Stomach smooth muscle (tissue), 2 donors: ENCODE measurements around the gene PAPOLA.
"Not testable (repeated sequence)": the region's sequence is repeated elsewhere in the genome, so short reads cannot be mapped to it uniquely, and the experiment has no call there.

ENCODE experiments used
- H3K27ac ChIP-seq: one replicate; pipeline ENCODE4 v1.7.0; 2013; ENCODE audit warnings: mild to moderate bottlenecking, low read length, inconsistent platforms
- H3K27me3 ChIP-seq, 2 donors: one replicate each; pipeline ENCODE4 v1.7.0; 2013; ENCODE audit warnings: low read length in 2 of 2; ENCODE audit not compliant: insufficient read depth in 2 of 2, control insufficient read depth in 1 of 2
- H3K36me3 ChIP-seq, 2 donors: one replicate each; pipeline ENCODE4 v1.7.0; 2013; ENCODE audit warnings: low read length in 2 of 2; ENCODE audit not compliant: control insufficient read depth in 2 of 2, insufficient read depth in 2 of 2
- H3K4me1 ChIP-seq: one replicate; pipeline ENCODE4 v1.7.0; 2013; ENCODE audit warnings: low read length; ENCODE audit not compliant: control insufficient read depth, insufficient read depth
- H3K4me3 ChIP-seq, 2 donors: one replicate each; pipeline ENCODE4 v1.7.0; 2013; ENCODE audit warnings: low read length in 2 of 2
- H3K9ac ChIP-seq, 2 donors: one replicate each; pipeline ENCODE4 v1.7.0; 2013; ENCODE audit warnings: low read length in 2 of 2, mild to moderate bottlenecking in 1 of 2
- H3K9me3 ChIP-seq, 2 donors: one replicate each; pipeline ENCODE4 v1.7.0; 2013; ENCODE audit warnings: low read length in 2 of 2; ENCODE audit not compliant: control insufficient read depth in 2 of 2
- donor health status: healthy.
- donor health status: Pancreatic carcinoma.

The PAPOLA gene

DNA sequence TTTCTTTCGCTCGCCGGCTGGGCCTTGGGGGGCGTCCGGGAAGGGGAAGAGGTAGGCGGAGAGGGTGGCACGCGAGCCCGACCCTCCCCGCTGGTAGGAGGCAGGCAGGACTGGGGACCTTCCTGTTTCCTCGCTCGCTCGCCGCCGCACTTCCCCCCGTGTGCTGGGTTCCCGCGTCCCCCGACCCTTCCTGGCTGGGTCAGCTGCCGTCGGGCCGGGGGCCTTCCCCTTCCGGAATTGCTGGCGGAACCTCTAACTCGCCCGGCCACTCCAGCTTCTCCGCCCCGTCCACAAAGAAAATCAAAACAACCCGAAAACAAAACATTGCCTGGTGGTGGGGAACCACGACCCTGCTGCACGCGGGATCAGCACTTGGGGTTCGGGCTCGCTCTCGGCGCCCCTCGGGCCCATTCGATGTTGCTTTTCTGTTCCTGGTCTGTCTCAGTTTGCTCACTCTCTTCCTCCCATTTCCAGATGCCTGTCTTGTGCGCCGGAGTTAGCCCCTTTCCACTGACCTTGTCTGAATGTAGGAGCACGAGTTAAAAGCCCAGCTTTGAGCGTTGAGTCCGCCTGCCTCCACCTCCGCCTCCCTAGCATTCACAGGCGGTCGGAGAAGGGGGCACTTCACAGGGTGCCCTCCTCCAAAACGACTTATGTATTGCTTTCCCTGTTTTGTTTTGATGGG lies 581 bp downstream of the PAPOLA start:
- peak overlapping the region; percentile 92 to 96 for H3K4me3 ChIP-seq
- peaks cover 10% of the 10 kb centered on the region for H3K4me1 ChIP-seq
- no peaks in the 10 kb centered on the region for H3K27me3 ChIP-seq
- no peaks in the 10 kb centered on the region for H3K9me3 ChIP-seq
- peak overlapping the region; percentile 92 to 93 for H3K9ac ChIP-seq
- H3K36me3 ChIP-seq = no peaks in the 10 kb centered on the region
- peak overlapping the region; percentile 91 for H3K27ac ChIP-seq

GRCh38 chr14:96503306-96503679 lies 1.1 kb downstream of the PAPOLA start:
- Histone ChIP-seq H3K4me1 (peaks cover 10% of the 10 kb centered on the region), H3K27ac (peak overlapping the region; percentile 91), H3K36me3 (no peaks in the 10 kb centered on the region), H3K4me3 (peak overlapping the region; percentile 92 to 96), H3K9ac (peak overlapping the region; percentile 92 to 93), H3K27me3 (no peaks in the 10 kb centered on the region), H3K9me3 (no peaks in the 10 kb centered on the region)

GRCh38 chr14:96504353-96504752 lies 2.2 kb downstream of the PAPOLA start:
- H3K36me3 ChIP-seq, H3K9me3 ChIP-seq, H3K27me3 ChIP-seq, H3K9ac ChIP-seq, H3K27ac ChIP-seq, H3K4me1 ChIP-seq: not testable (repeated sequence)
- peak overlapping the region in 1 of 2 donors; percentile 96 for H3K4me3 ChIP-seq

- no peak overlapping the region for H3K27ac ChIP-seq
- H3K9me3 ChIP-seq = no peaks in the 10 kb centered on the region
- H3K4me1 ChIP-seq = peaks cover 7% of the 10 kb centered on the region
- no peaks in the 10 kb centered on the region for H3K36me3 ChIP-seq
- no peaks in the 10 kb centered on the region for H3K27me3 ChIP-seq
- H3K4me3 ChIP-seq = no peak overlapping the region
- H3K9ac ChIP-seq = no peak overlapping the region
These were observed 5.5 kb downstream of the PAPOLA start for GRCh38 chr14:96507723-96508122.

GRCh38 chr14:96508900-96509299 lies 6.7 kb downstream of the PAPOLA start:
- no peak overlapping the region for H3K9ac ChIP-seq
- no peaks in the 10 kb centered on the region for H3K27me3 ChIP-seq
- no peak overlapping the region for H3K4me3 ChIP-seq
- no peaks in the 10 kb centered on the region for H3K36me3 ChIP-seq
- no peaks in the 10 kb centered on the region for H3K9me3 ChIP-seq
- no peak overlapping the region for H3K27ac ChIP-seq
- peaks cover 7% of the 10 kb centered on the region for H3K4me1 ChIP-seq

DNA sequence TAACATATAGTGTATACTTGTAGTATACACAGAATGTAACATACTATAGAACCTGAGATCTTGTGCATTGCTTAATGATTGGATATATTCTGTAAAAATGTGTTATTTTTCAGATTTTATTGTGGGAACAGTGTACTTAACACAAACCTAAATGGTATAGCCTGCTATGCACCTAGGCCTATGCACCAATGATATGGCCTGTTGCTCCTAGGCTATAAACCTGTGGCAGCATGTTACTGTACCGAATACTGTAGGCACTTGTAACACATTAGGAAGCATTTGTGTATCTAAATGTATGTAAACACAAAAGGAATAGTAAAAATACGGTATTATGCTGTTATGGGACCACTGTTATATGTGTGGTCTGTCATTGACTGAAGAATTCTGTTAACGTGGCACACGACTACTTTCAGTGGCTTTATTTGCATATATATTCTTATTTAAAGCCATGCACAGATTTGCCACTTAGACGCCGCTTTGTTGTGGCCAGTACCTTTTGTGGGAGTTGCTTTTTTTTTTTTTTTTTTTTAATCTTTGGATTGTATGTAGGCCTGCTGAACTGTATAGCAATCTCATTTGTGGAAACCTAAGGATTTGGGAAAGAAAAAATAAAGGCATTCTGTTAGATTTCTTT lies 7.4 kb downstream of the PAPOLA start:
- Histone ChIP-seq H3K9ac (no peak overlapping the region), H3K4me1 (no peaks in the 10 kb centered on the region), H3K27ac (no peak overlapping the region)

DNA sequence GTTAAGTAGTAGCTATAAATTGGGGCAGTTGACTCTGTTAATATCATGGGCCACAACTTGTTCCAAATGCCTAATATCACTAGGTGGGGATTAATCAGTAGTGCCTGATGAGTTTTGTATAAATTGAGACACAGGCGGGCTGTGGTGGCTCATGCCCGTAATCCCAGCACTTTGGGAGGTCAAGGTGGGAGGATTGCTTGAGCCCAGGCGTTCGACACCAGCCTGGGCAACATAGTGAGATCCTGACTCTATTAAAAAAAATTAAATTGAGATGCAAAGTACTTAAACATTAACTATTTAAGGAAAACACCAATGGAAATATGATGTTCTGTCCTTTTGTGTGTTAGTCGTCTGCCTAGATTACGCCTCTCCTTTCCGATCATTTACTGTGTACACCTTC lies 9.0 kb downstream of the PAPOLA start:
- no peaks in the 10 kb centered on the region for H3K4me1 ChIP-seq
- no peak overlapping the region for H3K9ac ChIP-seq
- H3K36me3 ChIP-seq = no peaks in the 10 kb centered on the region
- H3K4me3 ChIP-seq = no peak overlapping the region
- no peak overlapping the region for H3K27ac ChIP-seq
- H3K27me3 ChIP-seq = no peaks in the 10 kb centered on the region
- no peaks in the 10 kb centered on the region for H3K9me3 ChIP-seq

More for the DNA sequence above, 7.4 kb downstream of the PAPOLA start:
- no peaks in the 10 kb centered on the region for H3K27me3 ChIP-seq
- H3K36me3 ChIP-seq = no peaks in the 10 kb centered on the region
- no peak overlapping the region for H3K4me3 ChIP-seq
- H3K9me3 ChIP-seq = no peaks in the 10 kb centered on the region

DNA sequence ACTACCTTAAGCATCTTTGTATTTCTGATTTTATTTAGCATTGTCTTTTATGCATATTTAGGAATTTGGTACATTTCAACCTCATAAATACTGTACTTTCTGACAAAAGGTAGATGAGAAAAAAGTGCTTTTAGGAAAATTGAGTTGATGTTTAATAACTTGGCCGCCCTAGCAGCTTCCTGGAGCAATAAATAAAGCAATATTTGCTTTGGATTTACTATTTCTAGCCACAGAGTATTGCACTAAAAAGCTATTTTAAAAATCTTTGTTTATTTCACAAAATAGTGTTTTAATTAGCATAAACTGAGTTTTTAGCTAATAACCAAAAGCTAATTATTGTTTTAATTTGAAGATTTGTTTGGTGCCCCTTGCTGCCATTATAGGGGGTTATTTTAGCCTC lies 9.5 kb downstream of the PAPOLA start:
- Histone ChIP-seq H3K36me3 (no peaks in the 10 kb centered on the region), H3K4me3 (no peak overlapping the region), H3K27me3 (no peaks in the 10 kb centered on the region), H3K9me3 (no peaks in the 10 kb centered on the region), H3K4me1 (no peaks in the 10 kb centered on the region), H3K27ac (no peak overlapping the region), H3K9ac (no peak overlapping the region)

DNA sequence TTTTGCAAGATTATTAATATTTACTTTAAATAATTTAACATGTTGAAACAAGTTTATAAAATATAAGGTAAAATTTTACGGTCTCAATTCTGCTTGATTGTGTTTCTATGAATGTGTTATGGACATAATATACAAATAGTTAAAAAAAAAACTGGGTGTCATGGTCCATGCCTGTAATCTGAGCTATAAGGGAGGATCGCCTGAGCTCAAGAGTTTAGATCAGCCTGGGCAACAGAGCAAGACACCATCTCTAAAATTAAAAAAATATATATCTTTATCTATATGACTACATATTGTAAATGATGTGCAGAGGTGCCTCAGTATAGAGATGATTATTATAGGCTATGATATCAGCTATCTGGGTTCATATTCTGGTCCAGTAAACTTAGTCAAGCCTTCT lies 9.9 kb downstream of the PAPOLA start:
- no peak overlapping the region for H3K4me3 ChIP-seq
- no peak overlapping the region for H3K9ac ChIP-seq
- no peak overlapping the region for H3K27ac ChIP-seq
- no peaks in the 10 kb centered on the region for H3K4me1 ChIP-seq
- H3K27me3 ChIP-seq = no peaks in the 10 kb centered on the region
- no peaks in the 10 kb centered on the region for H3K9me3 ChIP-seq
- no peaks in the 10 kb centered on the region for H3K36me3 ChIP-seq

DNA sequence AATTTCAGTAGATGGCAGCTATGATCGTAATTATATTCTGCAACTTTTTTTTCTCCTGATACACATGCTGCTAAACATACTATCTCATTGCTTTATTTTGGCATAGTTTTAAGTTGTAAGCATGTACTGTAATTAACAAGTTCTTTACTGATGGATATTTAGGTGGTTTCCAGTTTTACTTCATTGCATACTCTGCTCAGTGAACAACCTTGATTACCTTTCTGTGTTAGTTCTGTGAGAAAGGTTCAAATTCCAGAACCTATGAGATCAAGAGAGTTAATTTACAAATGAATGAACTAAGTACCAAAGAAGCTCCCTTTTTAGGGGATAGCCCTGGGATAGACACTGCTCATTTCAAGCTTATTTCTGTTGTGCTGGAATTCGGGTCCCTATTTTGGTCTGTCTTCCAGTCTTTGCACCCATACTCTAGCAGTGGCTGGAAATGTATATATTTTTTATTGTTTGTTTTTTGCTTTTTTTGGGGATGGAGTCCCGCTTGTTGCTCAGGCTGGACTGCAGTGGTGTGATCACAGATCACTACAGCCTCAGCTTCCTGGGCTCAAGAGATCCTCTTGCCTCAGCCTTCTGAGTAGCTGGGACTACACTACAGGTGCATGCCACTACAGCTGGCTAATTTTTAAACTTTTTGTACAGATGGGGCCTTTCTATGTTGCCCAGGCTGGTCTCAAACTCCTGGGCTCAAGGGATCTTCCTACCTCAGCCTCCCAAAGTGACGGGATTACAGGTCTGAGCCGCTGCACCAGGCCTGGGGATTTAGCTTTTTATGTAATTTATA lies 10.6 kb downstream of the PAPOLA start:
- H3K4me1 ChIP-seq = no peaks in the 10 kb centered on the region

DNA sequence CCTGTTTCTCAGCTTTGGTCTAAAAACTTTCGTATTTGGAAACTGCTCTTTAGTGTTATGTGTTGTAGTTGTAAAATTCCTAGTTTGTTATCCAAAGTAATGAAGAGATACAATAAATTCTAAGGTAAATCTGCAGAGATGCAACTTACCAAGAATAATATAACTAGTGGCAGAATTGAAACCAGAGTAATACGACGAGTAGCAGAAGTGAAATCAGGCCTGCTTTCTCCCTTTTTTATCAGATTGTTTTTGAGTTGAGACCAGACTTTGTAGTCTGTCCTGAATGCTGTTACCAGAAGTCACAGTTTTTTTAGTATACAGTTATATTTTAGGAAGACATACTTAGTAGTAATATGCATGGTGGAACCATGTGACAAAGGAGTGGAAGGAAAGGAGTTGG lies 12.5 kb downstream of the PAPOLA start:
- no peaks in the 10 kb centered on the region for H3K27me3 ChIP-seq
- H3K36me3 ChIP-seq = no peaks in the 10 kb centered on the region
- H3K27ac ChIP-seq = no peak overlapping the region
- no peaks in the 10 kb centered on the region for H3K9me3 ChIP-seq
- no peak overlapping the region for H3K9ac ChIP-seq
- no peak overlapping the region for H3K4me3 ChIP-seq
- no peaks in the 10 kb centered on the region for H3K4me1 ChIP-seq

More for the DNA sequence above, 10.6 kb downstream of the PAPOLA start:
- Histone ChIP-seq H3K27ac (no peak overlapping the region), H3K9ac (no peak overlapping the region), H3K4me3 (no peak overlapping the region), H3K27me3 (no peaks in the 10 kb centered on the region), H3K9me3 (no peaks in the 10 kb centered on the region), H3K36me3 (no peaks in the 10 kb centered on the region)
